GM13976 (cell line): ENCODE data around the gene YTHDF2.
"Not testable (repeated sequence)": the region's sequence is repeated elsewhere in the genome, so short reads cannot be mapped to it uniquely, and the experiment has no call there.

Source experiments
- DNase-seq: peaks from one replicate; pipeline ENCODE4 v3.0.0; 2012; ENCODE audit warnings: low spot score
- CTCF ChIP-seq: IDR thresholded peaks from 2 replicates; pipeline ENCODE4 v1.5.1; 2012; ENCODE audit warnings: borderline replicate concordance, mild to moderate bottlenecking; ENCODE audit not compliant: insufficient read depth; ENCODE audit errors: extremely low read depth, missing control alignments, control extremely low read depth
- in situ Hi-C: fragments of 300-500 bp; cut with MboI; formaldehyde crosslinking; loops from one replicate; pipeline ENCODE4 v1.12.0; 2022; ENCODE audit warnings: low sequenced_read_pairs, mixed read lengths, inconsistent platforms; ENCODE audit not compliant: unreplicated experiment

The YTHDF2 gene

GRCh38 chr1:28745653-28746173 is 9.0 kb downstream of the YTHDF2 start:
- no peak for DNase-seq
- in situ Hi-C loops, result no loop called here
- no peak for TF ChIP-seq CTCF

- in situ Hi-C loops, result no loop called here
- no peak for TF ChIP-seq CTCF
- no peak for DNase-seq
These were observed 13.6 kb downstream of the YTHDF2 start for GRCh38 chr1:28750330-28750729.

GRCh38 chr1:28750771-28751294 is 14.1 kb downstream of the YTHDF2 start:
- DNase-seq, in situ Hi-C loops: not testable (repeated sequence)

GRCh38 chr1:28751315-28752060 is 14.7 kb downstream of the YTHDF2 start:
- in situ Hi-C loops, result no loop called here
- DNase-seq, result no peak
- no peak for TF ChIP-seq CTCF

GRCh38 chr1:28755701-28756100 is 19.0 kb downstream of the YTHDF2 start:
- no peak for DNase-seq
- TF ChIP-seq CTCF, result no peak
- in situ Hi-C loops, result no loop called here

- in situ Hi-C loops, result no loop called here
- no peak for TF ChIP-seq CTCF
- no peak for DNase-seq
These were observed 20.1 kb downstream of the YTHDF2 start for GRCh38 chr1:28756846-28757245.

- in situ Hi-C loops, result no loop called here
These were observed 21.7 kb downstream of the YTHDF2 start for GRCh38 chr1:28758420-28758819.

More at GRCh38 chr1:28758420-28758819, 21.7 kb downstream of the YTHDF2 start:
- TF ChIP-seq CTCF, result no peak
- DNase-seq, result no peak
